Measurements from ENCODE around the gene PLEK2. TPM values are rescaled to one million over a fixed set of nuclear protein-coding genes. Genes with fewer than 3 reads are reported as not detected.

The PLEK2 gene
- total RNA-seq, 1 experiment from 2014 or later: 1.3 TPM

DNA sequence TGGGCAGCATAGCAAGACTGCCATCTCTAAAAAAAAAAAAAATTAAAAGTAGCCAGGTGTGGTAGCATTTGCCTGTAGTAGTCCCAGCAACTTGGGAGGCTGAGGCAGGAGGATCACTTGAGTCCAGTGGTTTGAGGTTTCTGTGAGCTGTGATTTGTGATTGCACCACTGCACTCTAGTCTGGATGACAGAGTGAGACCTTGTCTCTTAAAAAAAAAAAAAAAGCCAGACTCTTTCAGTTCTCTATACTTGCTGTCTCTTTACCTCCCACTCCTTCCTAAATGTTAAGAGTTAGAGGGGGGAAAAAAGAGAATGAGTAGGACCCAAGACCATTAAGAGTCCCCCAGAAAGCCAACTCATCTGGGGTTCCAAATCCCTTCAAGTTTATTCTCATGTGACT is 34.0 kb downstream of the PLEK2 start:
- TF ChIP-seq MXD4 (CRISPR knock-in tag; IDR thresholded peaks at IDR 0.05; ENCODE audit: borderline replicate concordance): no peak
- no peak for TF ChIP-seq ATF2 (CRISPR knock-in tag; IDR thresholded peaks at IDR 0.05; ENCODE audit: borderline replicate concordance, low read depth)
- TF ChIP-seq SMAD3 (CRISPR knock-in tag; IDR thresholded peaks at IDR 0.05; ENCODE audit: borderline replicate concordance): no peak
- TF ChIP-seq CBFB (CRISPR knock-in tag; IDR thresholded peaks at IDR 0.05; ENCODE audit: low read depth): no peak
- TF ChIP-seq IRF2 (CRISPR knock-in tag; IDR thresholded peaks at IDR 0.05; ENCODE audit: borderline replicate concordance, low read depth): no peak
- TF ChIP-seq, protein P1, sequence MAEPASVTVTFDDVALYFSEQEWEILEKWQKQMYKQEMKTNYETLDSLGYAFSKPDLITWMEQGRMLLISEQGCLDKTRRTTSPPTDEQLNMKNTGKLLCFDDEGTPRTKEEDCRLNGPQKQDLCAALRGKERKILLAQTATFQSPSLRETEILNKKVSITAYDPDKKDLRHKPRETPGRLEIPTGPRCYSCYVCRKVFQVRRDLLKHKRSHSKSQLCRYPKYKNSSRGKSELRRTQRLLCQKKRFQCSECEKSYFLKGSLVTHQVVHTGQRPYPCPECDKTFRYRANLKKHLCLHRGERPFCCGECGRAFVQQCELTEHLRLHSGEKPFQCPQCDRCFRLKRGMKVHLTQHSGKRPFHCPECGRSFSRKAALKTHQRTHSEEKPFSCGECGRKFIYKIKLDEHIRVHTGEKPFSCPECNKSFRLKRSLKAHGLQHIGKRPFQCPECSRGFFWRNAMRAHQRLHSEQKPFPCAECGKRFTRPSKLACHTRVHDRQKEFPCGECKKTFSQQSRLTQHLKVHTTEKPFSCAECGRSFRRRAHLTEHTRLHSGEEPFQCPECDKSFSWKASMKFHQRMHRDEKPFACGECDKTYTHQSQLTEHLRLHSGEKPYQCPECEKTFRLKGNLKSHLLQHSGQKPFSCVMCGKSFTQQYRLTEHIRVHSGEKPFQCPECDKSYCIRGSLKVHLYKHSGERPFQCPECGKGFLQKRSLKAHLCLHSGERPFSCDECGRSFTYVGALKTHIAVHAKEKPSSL (CRISPR knock-in tag; conservative IDR thresholded peaks at IDR 0.05): no peak
- TF ChIP-seq ZNF317 (CRISPR knock-in tag; IDR thresholded peaks at IDR 0.05; ENCODE audit: borderline replicate concordance, low read depth): no peak
- no peak for TF ChIP-seq ZNF263 (CRISPR knock-in tag; IDR thresholded peaks at IDR 0.05; ENCODE audit: low read depth)
- no peak for TF ChIP-seq NR3C1 (CRISPR knock-in tag; conservative IDR thresholded peaks at IDR 0.05; ENCODE audit: low read depth)
- no peak for TF ChIP-seq AR (CRISPR knock-in tag; IDR thresholded peaks at IDR 0.05)
- TF ChIP-seq JAZF1 (CRISPR knock-in tag; IDR thresholded peaks at IDR 0.05): no peak
- TF ChIP-seq ETV6 (CRISPR knock-in tag; IDR thresholded peaks at IDR 0.05): no peak
- no peak for TF ChIP-seq MLX (CRISPR knock-in tag; IDR thresholded peaks at IDR 0.05)
- TF ChIP-seq FOXJ3 (CRISPR knock-in tag; IDR thresholded peaks at IDR 0.05; ENCODE audit: borderline replicate concordance): no peak
- TF ChIP-seq NR2C2 (CRISPR knock-in tag; IDR thresholded peaks at IDR 0.05): no peak
- no peak for TF ChIP-seq PRDM15 (CRISPR knock-in tag; IDR thresholded peaks at IDR 0.05)
- H3K27ac Mint-ChIP-seq: no peak overlapping the region
- no peak overlapping the region for H3K4me3 Mint-ChIP-seq
- DNase-seq (ENCODE audit: low spot score) (no peak), ATAC-seq (no peak)
- ChIA-PET CTCF (no interaction called here), POLR2A (no interaction called here)
- H3K36me3 Mint-ChIP-seq: peaks cover 68% of the 10 kb centered on the region
- H3K27me3 Mint-ChIP-seq (ENCODE audit: low read depth): no peaks in the 10 kb centered on the region
- no peaks in the 10 kb centered on the region for H3K4me1 Mint-ChIP-seq
- H3K9me3 Mint-ChIP-seq: no peaks in the 10 kb centered on the region
